ENCODE data around the gene ERN1. TPM values are rescaled to one million over a fixed set of nuclear protein-coding genes. Genes with fewer than 3 reads are reported as not detected.

The ERN1 gene
- total RNA-seq, 1 experiment from 2014 or later: 79.5 TPM

DNA sequence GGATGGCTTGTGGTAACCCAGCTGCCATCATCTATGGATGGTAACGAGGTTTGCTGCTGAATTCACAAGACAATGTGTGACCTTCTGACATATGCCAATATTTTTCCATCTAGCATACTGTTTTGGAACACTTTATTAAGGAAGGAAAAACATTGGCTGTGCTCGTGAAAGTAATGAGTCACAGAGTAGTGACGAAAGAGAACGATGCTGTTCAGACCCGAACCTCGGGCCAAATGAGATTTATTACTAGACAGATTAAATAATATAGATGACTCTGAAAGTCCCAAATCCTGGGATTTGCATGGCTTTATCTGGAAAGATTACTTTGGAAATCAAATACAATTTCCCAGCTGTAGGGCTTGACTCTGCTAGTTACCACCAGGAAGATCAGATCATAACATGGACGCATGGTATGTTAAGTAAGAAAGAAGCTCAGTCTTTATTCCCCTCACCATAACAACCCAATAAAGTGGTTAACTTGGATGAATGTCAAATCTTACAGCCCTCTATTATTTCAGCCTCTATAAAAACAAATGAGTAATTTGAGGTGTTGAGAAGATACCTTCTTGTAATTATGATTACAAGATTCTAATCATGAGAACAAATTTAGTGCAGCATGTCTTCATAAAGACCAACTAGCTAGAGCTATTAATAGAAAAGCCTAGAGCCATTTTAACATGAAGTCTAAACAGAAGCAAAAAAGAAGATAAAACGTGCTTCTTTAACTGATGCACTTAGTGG lies 32.6 kb downstream of the ERN1 start:
- peaks cover 28% of the 10 kb centered on the region for H3K4me1 Mint-ChIP-seq (ENCODE audit: insufficient read depth, unreplicated experiment)
- H3K36me3 Mint-ChIP-seq (ENCODE audit: insufficient read depth, unreplicated experiment): peaks cover 18% of the 10 kb centered on the region
- ChIA-PET POLR2A (interaction anchor here (0.7 to 9.3 kb wide), 15 partner anchors 9 to 410 kb away, joined by 3 to 111 read pairs (median 7); partner anchors contain the start of gene CEP95), CTCF (interaction anchor here (0.6 to 1.4 kb wide), 5 partner anchors 15 to 588 kb away, joined by 3 to 5 read pairs (median 3); no protein-coding TSS in a partner anchor)
- BruUV-seq (replicated peaks): TSS peak; percentile 16
- intact Hi-C loops (cut with micrococcal nuclease): no loop called here
- H3K4me3 Mint-ChIP-seq (ENCODE audit: unreplicated experiment): peak overlapping the region; percentile 54
- peak; percentile 76 for DNase-seq (ENCODE audit: unreplicated experiment)
- no peaks in the 10 kb centered on the region for H3K27me3 Mint-ChIP-seq (ENCODE audit: insufficient read depth, unreplicated experiment)
- H3K9me3 Mint-ChIP-seq (ENCODE audit: unreplicated experiment): no peaks in the 10 kb centered on the region
- TF ChIP-seq, protein P1, sequence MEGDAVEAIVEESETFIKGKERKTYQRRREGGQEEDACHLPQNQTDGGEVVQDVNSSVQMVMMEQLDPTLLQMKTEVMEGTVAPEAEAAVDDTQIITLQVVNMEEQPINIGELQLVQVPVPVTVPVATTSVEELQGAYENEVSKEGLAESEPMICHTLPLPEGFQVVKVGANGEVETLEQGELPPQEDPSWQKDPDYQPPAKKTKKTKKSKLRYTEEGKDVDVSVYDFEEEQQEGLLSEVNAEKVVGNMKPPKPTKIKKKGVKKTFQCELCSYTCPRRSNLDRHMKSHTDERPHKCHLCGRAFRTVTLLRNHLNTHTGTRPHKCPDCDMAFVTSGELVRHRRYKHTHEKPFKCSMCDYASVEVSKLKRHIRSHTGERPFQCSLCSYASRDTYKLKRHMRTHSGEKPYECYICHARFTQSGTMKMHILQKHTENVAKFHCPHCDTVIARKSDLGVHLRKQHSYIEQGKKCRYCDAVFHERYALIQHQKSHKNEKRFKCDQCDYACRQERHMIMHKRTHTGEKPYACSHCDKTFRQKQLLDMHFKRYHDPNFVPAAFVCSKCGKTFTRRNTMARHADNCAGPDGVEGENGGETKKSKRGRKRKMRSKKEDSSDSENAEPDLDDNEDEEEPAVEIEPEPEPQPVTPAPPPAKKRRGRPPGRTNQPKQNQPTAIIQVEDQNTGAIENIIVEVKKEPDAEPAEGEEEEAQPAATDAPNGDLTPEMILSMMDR (IDR thresholded peaks at IDR 0.05; ENCODE audit: unreplicated experiment): no peak
- peak overlapping the region; percentile 87 for H3K27ac Mint-ChIP-seq (ENCODE audit: low read depth, unreplicated experiment)

DNA sequence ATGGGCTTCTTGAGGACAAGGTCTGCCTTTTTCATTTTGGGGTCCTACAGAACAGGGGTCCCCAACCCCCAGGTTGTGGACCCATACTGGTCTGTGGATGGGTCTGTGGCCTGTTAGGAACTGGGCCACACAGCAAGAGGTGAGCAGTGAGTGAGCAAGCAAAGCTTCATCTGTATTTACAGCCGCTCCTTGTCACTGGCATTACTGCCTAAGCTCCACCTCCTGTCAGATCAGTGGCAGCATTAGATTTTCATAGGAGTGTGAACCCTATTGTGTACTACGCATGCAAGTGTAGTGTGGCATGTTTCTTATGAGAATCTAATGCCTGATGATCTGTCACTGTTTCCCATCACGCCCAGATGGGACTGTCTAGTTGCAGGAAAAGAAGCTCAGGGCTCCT lies 33.9 kb downstream of the ERN1 start:
- peak overlapping the region; percentile 8 for H3K27ac Mint-ChIP-seq (ENCODE audit: low read depth, unreplicated experiment)
- no peaks in the 10 kb centered on the region for H3K9me3 Mint-ChIP-seq (ENCODE audit: unreplicated experiment)
- H3K4me3 Mint-ChIP-seq (ENCODE audit: unreplicated experiment): no peak overlapping the region
- no peaks in the 10 kb centered on the region for H3K27me3 Mint-ChIP-seq (ENCODE audit: insufficient read depth, unreplicated experiment)
- TF ChIP-seq, protein P1 (IDR thresholded peaks at IDR 0.05; ENCODE audit: unreplicated experiment): no peak
- ChIA-PET POLR2A (interaction anchor here (0.9 to 9.3 kb wide), 11 partner anchors 8 to 167 kb away, joined by 4 to 111 read pairs (median 11); partner anchors contain the start of gene TEX2), CTCF (interaction anchor here (1.1 to 2.1 kb wide), 2 partner anchors 19 to 67 kb away, joined by 5 to 8 read pairs; no protein-coding TSS in a partner anchor)
- intact Hi-C loops (cut with micrococcal nuclease): no loop called here
- peaks cover 37% of the 10 kb centered on the region for H3K4me1 Mint-ChIP-seq (ENCODE audit: insufficient read depth, unreplicated experiment)
- peaks cover 22% of the 10 kb centered on the region for H3K36me3 Mint-ChIP-seq (ENCODE audit: insufficient read depth, unreplicated experiment)
- no peak for DNase-seq (ENCODE audit: unreplicated experiment)
- BruUV-seq (replicated peaks): no TSS peak

DNA sequence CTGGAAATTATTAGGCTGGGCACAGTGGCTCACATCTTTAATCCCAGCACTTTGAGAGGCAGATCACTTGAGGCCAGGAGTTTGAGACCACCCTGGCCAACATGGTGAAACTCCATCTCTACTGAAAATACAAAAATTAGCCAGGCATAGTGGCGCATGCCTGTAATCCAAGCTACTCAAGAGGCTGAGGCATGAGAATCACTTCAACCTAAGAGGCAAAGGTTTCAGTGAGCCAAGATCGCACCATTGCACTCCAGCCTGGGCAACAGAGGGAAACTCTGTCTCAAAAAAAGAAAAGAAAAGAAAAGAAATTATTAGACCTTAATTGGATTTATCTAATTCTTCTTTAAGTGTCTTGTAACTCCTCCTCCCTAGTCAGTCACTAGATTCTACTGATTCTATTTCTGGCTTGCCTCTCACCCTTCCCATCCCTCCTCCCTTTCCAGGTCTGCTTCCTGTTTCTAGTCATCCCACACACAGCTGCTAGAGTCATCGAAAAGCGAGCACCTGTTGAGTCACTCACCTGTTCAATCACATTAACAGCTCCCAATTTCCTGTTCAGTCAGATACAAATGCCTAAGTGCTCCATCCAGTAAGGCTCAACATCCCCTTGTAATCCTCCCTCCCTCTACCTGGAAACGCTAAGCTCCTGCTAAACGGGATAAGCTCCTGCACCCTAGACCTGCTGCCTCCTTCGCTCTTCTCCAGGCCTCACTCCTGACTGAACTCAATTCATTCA lies 34.6 kb downstream of the ERN1 start:
- CTCF ChIA-PET: interaction anchor here (0.7 to 2.1 kb wide), 4 partner anchors 20 to 191 kb away, joined by 3 to 8 read pairs (median 4); no protein-coding TSS in a partner anchor
- H3K9me3 Mint-ChIP-seq (ENCODE audit: unreplicated experiment): no peaks in the 10 kb centered on the region

More for the DNA sequence above, 34.6 kb downstream of the ERN1 start:
- Mint-ChIP-seq H3K4me3 (ENCODE audit: unreplicated experiment) (no peak overlapping the region), H3K27ac (ENCODE audit: low read depth, unreplicated experiment) (peak overlapping the region; percentile 71), H3K36me3 (ENCODE audit: insufficient read depth, unreplicated experiment) (peaks cover 25% of the 10 kb centered on the region), H3K4me1 (ENCODE audit: insufficient read depth, unreplicated experiment) (peaks cover 40% of the 10 kb centered on the region), H3K27me3 (ENCODE audit: insufficient read depth, unreplicated experiment) (no peaks in the 10 kb centered on the region)
- peak; percentile 71 for DNase-seq (ENCODE audit: unreplicated experiment)
- intact Hi-C loops (cut with micrococcal nuclease): no loop called here
- TF ChIP-seq, protein P1 (IDR thresholded peaks at IDR 0.05; ENCODE audit: unreplicated experiment): no peak
- no TSS peak for BruUV-seq (replicated peaks)
- POLR2A ChIA-PET: interaction anchor here (0.9 to 9.3 kb wide), 9 partner anchors 8 to 168 kb away, joined by 3 to 111 read pairs (median 7); partner anchors contain the start of gene TEX2
